OCI-LY3 (cell line): ENCODE measurements around the gene GNAQ.

Experiments used
- H2AFZ ChIP-seq: fragments of 200-600, 300-600 bp; shearing (Covaris generic); 2 replicates; pipeline ENCODE4 v1.6.0; 2014; ENCODE audit warnings: antibody characterized with exemption, low read depth, low read length
- H3K27ac ChIP-seq: fragments of 200-600, 300-600 bp; sonication (generic); 2 replicates; pipeline ENCODE4 v1.5.1; 2014; ENCODE audit warnings: mild to moderate bottlenecking, low read length, moderate library complexity, mixed read lengths
- H3K27me3 ChIP-seq: fragments of 200-600, 300-600 bp; sonication (generic); 2 replicates; pipeline ENCODE4 v1.6.1; 2014; ENCODE audit warnings: low read depth, low read length, mixed read lengths
- H3K36me3 ChIP-seq: fragments of 200-600, 300-600 bp; sonication (generic); replicated peaks from 2 replicates; pipeline ENCODE3; 2014; ENCODE audit warnings: low read depth, low read length, mixed read lengths
- H3K4me1 ChIP-seq: fragments of 300-600, 200-600 bp; sonication (generic); 2 replicates; pipeline ENCODE4 v1.6.1; 2014; ENCODE audit warnings: low read length, mixed read lengths
- H3K4me2 ChIP-seq: fragments of 200-600, 300-600 bp; sonication (generic); 2 replicates; pipeline ENCODE4 v1.6.1; 2014; ENCODE audit warnings: low read length, mixed read lengths
- H3K4me3 ChIP-seq: fragments of 300-600, 200-600 bp; sonication (generic); 2 replicates; pipeline ENCODE4 v1.5.1; 2014; ENCODE audit warnings: antibody characterized with exemption, mild to moderate bottlenecking, low read length, moderate library complexity
- H3K79me2 ChIP-seq: fragments of 300-600, 200-600 bp; shearing (Covaris generic); 2 replicates; pipeline ENCODE4 v1.6.1; 2014; ENCODE audit warnings: mild to moderate bottlenecking, low read length, mixed read lengths
- H3K9ac ChIP-seq: fragments of 300-600, 200-600 bp; shearing (Covaris generic); 2 replicates; pipeline ENCODE4 v1.6.0; 2014; ENCODE audit warnings: mild to moderate bottlenecking, low read length, moderate library complexity
- H3K9me3 ChIP-seq: fragments of 200-600, 300-600 bp; shearing (Covaris generic); 2 replicates; pipeline ENCODE4 v1.6.1; 2014; ENCODE audit warnings: low read length, mixed read lengths; ENCODE audit not compliant: insufficient read depth
- H4K20me1 ChIP-seq: fragments of 200-600, 300-600 bp; sonication (generic); 2 replicates; pipeline ENCODE4 v1.6.1; 2016; ENCODE audit warnings: low read length, mixed read lengths; ENCODE audit not compliant: insufficient read depth
- EZH2phosphoT487 ChIP-seq: fragments of 200-600 bp; shearing (Covaris generic); IDR thresholded peaks from 2 replicates; pipeline ENCODE4 v1.6.1; 2018; ENCODE audit warnings: antibody characterized with exemption, mixed run types, low read depth
- TF ChIP-seq, protein P1 (sequence below): fragments of 200-600, 300-600 bp; sonication (generic); IDR thresholded peaks from 2 replicates; pipeline ENCODE4 v1.5.1; 2014; ENCODE audit warnings: antibody characterized with exemption, low read length, low read depth

The GNAQ gene

DNA sequence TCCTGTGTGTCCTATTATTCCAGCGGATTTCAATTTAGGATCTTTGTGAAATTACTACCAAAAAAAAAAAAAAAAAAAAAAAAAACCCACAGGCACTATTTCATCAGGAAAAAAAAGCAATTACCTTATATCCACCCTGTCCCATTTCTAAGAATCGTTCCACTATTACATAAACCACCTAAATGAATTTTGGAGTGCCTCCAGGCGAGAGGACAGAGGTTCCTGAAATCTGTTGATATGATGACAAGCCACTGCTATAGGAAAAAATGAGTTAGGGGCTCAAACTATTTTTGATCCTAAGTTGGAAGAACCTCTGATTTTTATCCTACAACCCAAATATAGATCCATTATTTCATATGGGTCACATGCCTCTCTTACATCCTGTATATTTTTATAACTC lies 177.9 kb downstream of the GNAQ start:
- Histone ChIP-seq H3K4me3 (no peak overlapping the region), H3K79me2 (no peaks in the 10 kb centered on the region), H3K4me2 (no peak overlapping the region), H3K36me3 (no peaks in the 10 kb centered on the region), H4K20me1 (no peaks in the 10 kb centered on the region), H3K4me1 (peaks cover 16% of the 10 kb centered on the region), H2AFZ (no peak overlapping the region), H3K27me3 (no peaks in the 10 kb centered on the region), H3K27ac (no peak overlapping the region), H3K9me3 (no peaks in the 10 kb centered on the region), H3K9ac (no peak overlapping the region)
- TF ChIP-seq, protein P1, sequence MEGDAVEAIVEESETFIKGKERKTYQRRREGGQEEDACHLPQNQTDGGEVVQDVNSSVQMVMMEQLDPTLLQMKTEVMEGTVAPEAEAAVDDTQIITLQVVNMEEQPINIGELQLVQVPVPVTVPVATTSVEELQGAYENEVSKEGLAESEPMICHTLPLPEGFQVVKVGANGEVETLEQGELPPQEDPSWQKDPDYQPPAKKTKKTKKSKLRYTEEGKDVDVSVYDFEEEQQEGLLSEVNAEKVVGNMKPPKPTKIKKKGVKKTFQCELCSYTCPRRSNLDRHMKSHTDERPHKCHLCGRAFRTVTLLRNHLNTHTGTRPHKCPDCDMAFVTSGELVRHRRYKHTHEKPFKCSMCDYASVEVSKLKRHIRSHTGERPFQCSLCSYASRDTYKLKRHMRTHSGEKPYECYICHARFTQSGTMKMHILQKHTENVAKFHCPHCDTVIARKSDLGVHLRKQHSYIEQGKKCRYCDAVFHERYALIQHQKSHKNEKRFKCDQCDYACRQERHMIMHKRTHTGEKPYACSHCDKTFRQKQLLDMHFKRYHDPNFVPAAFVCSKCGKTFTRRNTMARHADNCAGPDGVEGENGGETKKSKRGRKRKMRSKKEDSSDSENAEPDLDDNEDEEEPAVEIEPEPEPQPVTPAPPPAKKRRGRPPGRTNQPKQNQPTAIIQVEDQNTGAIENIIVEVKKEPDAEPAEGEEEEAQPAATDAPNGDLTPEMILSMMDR: no peak
- TF ChIP-seq EZH2phosphoT487: no peak

DNA sequence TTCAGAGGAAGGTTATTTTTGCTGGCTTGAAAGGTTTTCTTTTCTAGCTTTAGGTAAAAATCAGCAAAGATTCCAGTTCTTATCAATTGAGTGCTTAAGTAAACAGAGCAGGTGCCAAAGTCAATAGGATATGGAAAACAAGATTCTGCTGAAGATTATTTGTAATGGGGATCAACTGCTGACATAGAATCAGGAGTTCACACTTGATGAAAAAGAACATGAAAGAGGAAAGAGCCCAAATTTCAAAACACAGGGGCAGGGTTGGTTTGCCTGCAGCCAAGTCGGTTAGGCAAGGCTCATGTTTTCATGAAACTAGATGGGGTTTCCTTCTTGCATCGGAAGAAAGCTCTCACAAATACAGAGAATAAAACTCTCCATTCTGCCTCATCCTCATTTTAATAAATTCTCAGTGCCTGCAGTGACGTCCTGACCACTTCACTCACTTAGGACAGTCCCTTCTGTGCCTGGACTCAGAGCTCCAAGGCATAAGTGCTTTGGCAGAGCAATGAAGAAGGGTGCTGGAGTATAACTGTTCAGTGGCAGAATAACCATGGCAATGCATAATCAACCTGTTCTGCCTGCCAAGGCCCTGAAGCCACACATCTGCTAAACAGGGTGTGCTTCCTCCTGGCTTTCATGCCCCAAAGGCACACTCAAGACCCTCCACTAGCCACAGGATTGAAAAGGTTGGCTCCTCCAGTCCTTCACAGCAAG lies 179.6 kb downstream of the GNAQ start:
- peaks cover 16% of the 10 kb centered on the region for H3K4me1 ChIP-seq
- no peaks in the 10 kb centered on the region for H3K36me3 ChIP-seq
- H3K9me3 ChIP-seq: no peaks in the 10 kb centered on the region
- H2AFZ ChIP-seq: no peak overlapping the region
- no peak overlapping the region for H3K4me2 ChIP-seq
- H3K27me3 ChIP-seq: no peaks in the 10 kb centered on the region
- H3K9ac ChIP-seq: no peak overlapping the region
- no peak overlapping the region for H3K27ac ChIP-seq
- H3K79me2 ChIP-seq: no peaks in the 10 kb centered on the region
- no peaks in the 10 kb centered on the region for H4K20me1 ChIP-seq
- H3K4me3 ChIP-seq: no peak overlapping the region
- no peak for TF ChIP-seq EZH2phosphoT487
- TF ChIP-seq, protein P1: no peak

DNA sequence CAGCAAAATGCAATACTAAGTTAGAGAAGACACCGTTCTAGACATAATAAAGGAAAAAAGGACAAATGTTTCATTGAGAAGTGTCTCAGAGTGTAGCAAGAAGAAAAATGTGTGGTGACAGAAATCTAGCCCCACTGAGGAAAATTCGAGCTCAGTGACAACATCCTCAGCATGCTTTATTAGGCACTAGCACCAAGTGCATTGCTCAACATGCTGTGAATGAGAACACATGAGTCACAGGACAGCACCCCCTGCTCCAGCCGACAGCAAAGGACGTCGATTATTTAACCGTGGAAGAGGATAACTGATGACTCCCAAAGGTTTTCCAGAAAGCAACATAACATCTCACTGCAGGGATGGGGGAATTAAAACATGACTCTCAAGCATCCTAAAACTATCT lies 182.7 kb downstream of the GNAQ start:
- Histone ChIP-seq H2AFZ (no peak overlapping the region), H3K4me1 (peaks cover 3% of the 10 kb centered on the region; the same call in 1 of the 2 replicates), H3K27ac (no peak overlapping the region), H3K4me2 (no peak overlapping the region), H4K20me1 (no peaks in the 10 kb centered on the region), H3K27me3 (no peaks in the 10 kb centered on the region), H3K36me3 (no peaks in the 10 kb centered on the region), H3K79me2 (no peaks in the 10 kb centered on the region), H3K9ac (no peak overlapping the region), H3K9me3 (no peaks in the 10 kb centered on the region), H3K4me3 (no peak overlapping the region)
- TF ChIP-seq EZH2phosphoT487: no peak
- TF ChIP-seq, protein P1: no peak

DNA sequence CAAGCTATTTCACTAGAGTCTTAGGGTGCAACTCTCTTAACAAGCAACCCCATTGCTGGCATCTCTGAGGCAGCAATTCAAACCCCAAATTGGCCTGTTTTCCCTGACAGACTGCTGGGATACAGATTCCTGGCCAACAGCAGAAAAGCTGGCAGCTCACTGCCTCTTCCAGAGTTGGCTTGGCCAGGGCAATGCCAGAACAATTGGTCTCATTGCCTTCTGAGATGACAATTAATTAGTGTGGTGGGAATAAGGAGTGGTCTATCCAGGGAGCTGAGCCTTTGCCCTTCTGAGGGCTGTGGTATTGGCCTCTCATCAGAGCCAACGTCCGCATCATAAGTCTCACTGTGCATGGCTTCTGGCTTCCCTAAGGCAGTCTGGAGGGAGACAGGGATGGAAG lies 183.2 kb downstream of the GNAQ start:
- no peaks in the 10 kb centered on the region for H4K20me1 ChIP-seq
- no peak overlapping the region for H2AFZ ChIP-seq
- no peak overlapping the region for H3K27ac ChIP-seq
- H3K4me2 ChIP-seq: no peak overlapping the region
- H3K4me1 ChIP-seq: peaks cover 3% of the 10 kb centered on the region; the same call in 1 of the 2 replicates
- H3K4me3 ChIP-seq: no peak overlapping the region
- H3K79me2 ChIP-seq: no peaks in the 10 kb centered on the region
- no peaks in the 10 kb centered on the region for H3K9me3 ChIP-seq
- H3K9ac ChIP-seq: no peak overlapping the region
- no peaks in the 10 kb centered on the region for H3K36me3 ChIP-seq
- no peaks in the 10 kb centered on the region for H3K27me3 ChIP-seq
- TF ChIP-seq EZH2phosphoT487: no peak
- TF ChIP-seq, protein P1: no peak
